ENCODE measurements around the gene MAP2K1. TPM values are rescaled to one million over a fixed set of nuclear protein-coding genes. Genes with fewer than 3 reads are reported as not detected.
"Not testable (repeated sequence)": the region's sequence is repeated elsewhere in the genome, so short reads cannot be mapped to it uniquely, and the experiment has no call there.

The MAP2K1 gene
- total RNA-seq, 2 experiments from 2014 or later: 33.8 to 34.7 TPM

- Histone ChIP-seq H3K27me3 (ENCODE audit: control insufficient read depth in 1 of 2, insufficient read depth in 2 of 2, low read length in 2 of 2) (no peaks in the 10 kb centered on the region), H3K27ac (ENCODE audit: low read depth in 1 of 2, low read length in 2 of 2) (no peak overlapping the region), H3K9me3 (ENCODE audit: control insufficient read depth in 1 of 2, insufficient read depth in 1 of 2, low read length in 2 of 2) (no peaks in the 10 kb centered on the region), H3K4me1 (ENCODE audit: insufficient read depth, low read length) (no peaks in the 10 kb centered on the region), H3K36me3 (ENCODE audit: insufficient read depth, low read length) (peaks cover 4% of the 10 kb centered on the region), H3K4me3 (ENCODE audit: low read length) (no peak overlapping the region)
- ChIA-PET POLR2A (interaction anchor here (0.6 kb wide), 1 partner anchor 775 kb away, joined by 4 read pairs; no protein-coding TSS in a partner anchor), CTCF (interaction anchor here (1.0 kb wide), 1 partner anchor 36 kb away, joined by 4 read pairs; no protein-coding TSS in a partner anchor)
- no peak overlapping the region for H3K4me3 Mint-ChIP-seq
- intact Hi-C loops (cut with DNase I, micrococcal nuclease): loop anchor here in 1 of 2 experiments (5.0 kb wide), 1 partner anchor 45 kb away; no protein-coding TSS in a partner anchor
- no peaks in the 10 kb centered on the region for H3K9me3 Mint-ChIP-seq
- no peaks in the 10 kb centered on the region for H3K27me3 Mint-ChIP-seq
- no peak for TF ChIP-seq CTCF (IDR thresholded peaks at IDR 0.05)
- no peak overlapping the region for H3K27ac Mint-ChIP-seq
- H3K4me1 Mint-ChIP-seq (ENCODE audit: low read depth): peaks cover 26% of the 10 kb centered on the region
- H3K36me3 Mint-ChIP-seq (ENCODE audit: low read depth): peaks cover 58% of the 10 kb centered on the region
- no peak for DNase-seq
- no peak for ATAC-seq (ENCODE audit: poor library complexity)
Measured at GRCh38 chr15:66461917-66462316, 75.2 kb downstream of the MAP2K1 start.

- CTCF ChIA-PET: interaction anchor here (0.6 kb wide), 1 partner anchor 133 kb away, joined by 3 read pairs; no protein-coding TSS in a partner anchor
- Histone ChIP-seq H3K9me3 (ENCODE audit: control insufficient read depth in 1 of 2, insufficient read depth in 1 of 2, low read length in 2 of 2) (no peaks in the 10 kb centered on the region), H3K4me3 (ENCODE audit: low read length) (no peak overlapping the region), H3K36me3 (ENCODE audit: insufficient read depth, low read length) (peaks cover 4% of the 10 kb centered on the region), H3K27ac (ENCODE audit: low read depth in 1 of 2, low read length in 2 of 2) (no peak overlapping the region), H3K4me1 (ENCODE audit: insufficient read depth, low read length) (no peaks in the 10 kb centered on the region), H3K27me3 (ENCODE audit: control insufficient read depth in 1 of 2, insufficient read depth in 2 of 2, low read length in 2 of 2) (no peaks in the 10 kb centered on the region)
- no peak overlapping the region for H3K27ac Mint-ChIP-seq
- H3K4me3 Mint-ChIP-seq: no peak overlapping the region
- TF ChIP-seq CTCF (IDR thresholded peaks at IDR 0.05): no peak
- peaks cover 30% of the 10 kb centered on the region for H3K4me1 Mint-ChIP-seq (ENCODE audit: low read depth)
- ATAC-seq (ENCODE audit: poor library complexity): no peak
- intact Hi-C loops (cut with DNase I, micrococcal nuclease): loop anchor here in 1 of 2 experiments (5.0 kb wide), 1 partner anchor 45 kb away; no protein-coding TSS in a partner anchor
- no peaks in the 10 kb centered on the region for H3K9me3 Mint-ChIP-seq
- peaks cover 58% of the 10 kb centered on the region for H3K36me3 Mint-ChIP-seq (ENCODE audit: low read depth)
- POLR2A ChIA-PET: no interaction called here
- no peaks in the 10 kb centered on the region for H3K27me3 Mint-ChIP-seq
- DNase-seq: no peak
Measured at GRCh38 chr15:66462627-66463026, 75.9 kb downstream of the MAP2K1 start.

GRCh38 chr15:66465294-66465693 is 78.6 kb downstream of the MAP2K1 start:
- DNase-seq; H3K4me3 ChIP-seq (ENCODE audit: low read length); H3K36me3 ChIP-seq (ENCODE audit: insufficient read depth, low read length); H3K4me3 Mint-ChIP-seq; H3K9me3 Mint-ChIP-seq; H3K27ac Mint-ChIP-seq; H3K27ac ChIP-seq (ENCODE audit: low read depth in 1 of 2, low read length in 2 of 2); CTCF ChIA-PET; intact Hi-C loops (cut with DNase I, micrococcal nuclease); ATAC-seq (ENCODE audit: poor library complexity); H3K9me3 ChIP-seq (ENCODE audit: control insufficient read depth in 1 of 2, insufficient read depth in 1 of 2, low read length in 2 of 2); H3K4me1 ChIP-seq (ENCODE audit: insufficient read depth, low read length); H3K27me3 Mint-ChIP-seq; H3K27me3 ChIP-seq (ENCODE audit: control insufficient read depth in 1 of 2, insufficient read depth in 2 of 2, low read length in 2 of 2); POLR2A ChIA-PET: not testable (repeated sequence)
- Mint-ChIP-seq H3K4me1 (ENCODE audit: low read depth) (peaks cover 24% of the 10 kb centered on the region), H3K36me3 (ENCODE audit: low read depth) (peaks cover 53% of the 10 kb centered on the region)

- H3K9me3 Mint-ChIP-seq; H3K4me3 Mint-ChIP-seq; DNase-seq; ATAC-seq (ENCODE audit: poor library complexity); H3K27me3 ChIP-seq (ENCODE audit: control insufficient read depth in 1 of 2, insufficient read depth in 2 of 2, low read length in 2 of 2); H3K27ac ChIP-seq (ENCODE audit: low read depth in 1 of 2, low read length in 2 of 2); H3K4me3 ChIP-seq (ENCODE audit: low read length); intact Hi-C loops (cut with DNase I, micrococcal nuclease); H3K27ac Mint-ChIP-seq; H3K9me3 ChIP-seq (ENCODE audit: control insufficient read depth in 1 of 2, insufficient read depth in 1 of 2, low read length in 2 of 2); H3K36me3 ChIP-seq (ENCODE audit: insufficient read depth, low read length); H3K27me3 Mint-ChIP-seq: not testable (repeated sequence)
- CTCF ChIA-PET: interaction anchor here (3.6 kb wide), 1 partner anchor 31 kb away, joined by 14 read pairs; the partner anchor contains the start of gene SNAPC5
- peaks cover 17% of the 10 kb centered on the region for H3K4me1 ChIP-seq (ENCODE audit: insufficient read depth, low read length)
- POLR2A ChIA-PET: interaction anchor here (0.6 kb wide), 1 partner anchor 63 kb away, joined by 3 read pairs; no protein-coding TSS in a partner anchor
- Mint-ChIP-seq H3K36me3 (ENCODE audit: low read depth) (peaks cover 39% of the 10 kb centered on the region), H3K4me1 (ENCODE audit: low read depth) (peaks cover 41% of the 10 kb centered on the region)
Measured at GRCh38 chr15:66467162-66468040, 80.7 kb downstream of the MAP2K1 start.

- H3K9me3 ChIP-seq (ENCODE audit: control insufficient read depth in 1 of 2, insufficient read depth in 1 of 2, low read length in 2 of 2); DNase-seq; ATAC-seq (ENCODE audit: poor library complexity); intact Hi-C loops (cut with DNase I, micrococcal nuclease); H3K9me3 Mint-ChIP-seq; H3K4me3 ChIP-seq (ENCODE audit: low read length); H3K36me3 ChIP-seq (ENCODE audit: insufficient read depth, low read length); H3K27me3 Mint-ChIP-seq; H3K27me3 ChIP-seq (ENCODE audit: control insufficient read depth in 1 of 2, insufficient read depth in 2 of 2, low read length in 2 of 2): not testable (repeated sequence)
- H3K36me3 Mint-ChIP-seq (ENCODE audit: low read depth): peaks cover 16% of the 10 kb centered on the region
- peak overlapping the region; percentile 12 for H3K4me3 Mint-ChIP-seq
- ChIA-PET POLR2A (interaction anchor here (1.9 to 5.3 kb wide), 3 partner anchors 12 to 84 kb away, joined by 6 to 37 read pairs (median 27); partner anchors contain the start of genes MAP2K1 and SNAPC5), CTCF (interaction anchor here (0.9 to 3.5 kb wide), 4 partner anchors 27 to 85 kb away, joined by 3 to 22 read pairs (median 4); partner anchors contain the start of gene SNAPC5)
- H3K27ac Mint-ChIP-seq: peak overlapping the region; percentile 88
- Histone ChIP-seq H3K4me1 (ENCODE audit: insufficient read depth, low read length) (peaks cover 23% of the 10 kb centered on the region), H3K27ac (ENCODE audit: low read depth in 1 of 2, low read length in 2 of 2) (peak overlapping the region in 1 of 2 donors; percentile 29)
- peaks cover 59% of the 10 kb centered on the region for H3K4me1 Mint-ChIP-seq (ENCODE audit: low read depth)
Measured at GRCh38 chr15:66470825-66471224, 84.1 kb downstream of the MAP2K1 start.

Measured in CD4-positive, alpha-beta T cell (primary cell).